Measurements from ENCODE around the gene SLC25A18.

DNA sequence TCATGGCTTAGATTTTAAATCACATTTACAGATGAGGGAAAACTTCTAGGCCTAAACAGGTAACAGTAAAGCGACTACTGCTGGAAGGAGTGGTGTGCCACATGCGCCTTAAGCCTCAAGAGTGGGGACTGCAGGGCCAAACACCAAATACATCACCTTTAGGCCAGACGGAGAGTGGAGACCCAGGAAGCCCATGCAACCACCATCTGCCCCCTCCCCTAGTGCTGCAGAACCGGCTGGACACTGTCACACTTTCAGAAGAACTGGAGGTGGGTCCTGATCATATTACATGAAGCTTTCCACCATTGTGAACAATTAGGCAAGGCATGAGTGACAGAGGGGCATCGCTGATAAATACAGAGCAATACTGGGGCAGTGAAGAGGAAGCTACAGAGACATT lies 28.9 kb downstream of the SLC25A18 start:
- TF ChIP-seq, protein P1, sequence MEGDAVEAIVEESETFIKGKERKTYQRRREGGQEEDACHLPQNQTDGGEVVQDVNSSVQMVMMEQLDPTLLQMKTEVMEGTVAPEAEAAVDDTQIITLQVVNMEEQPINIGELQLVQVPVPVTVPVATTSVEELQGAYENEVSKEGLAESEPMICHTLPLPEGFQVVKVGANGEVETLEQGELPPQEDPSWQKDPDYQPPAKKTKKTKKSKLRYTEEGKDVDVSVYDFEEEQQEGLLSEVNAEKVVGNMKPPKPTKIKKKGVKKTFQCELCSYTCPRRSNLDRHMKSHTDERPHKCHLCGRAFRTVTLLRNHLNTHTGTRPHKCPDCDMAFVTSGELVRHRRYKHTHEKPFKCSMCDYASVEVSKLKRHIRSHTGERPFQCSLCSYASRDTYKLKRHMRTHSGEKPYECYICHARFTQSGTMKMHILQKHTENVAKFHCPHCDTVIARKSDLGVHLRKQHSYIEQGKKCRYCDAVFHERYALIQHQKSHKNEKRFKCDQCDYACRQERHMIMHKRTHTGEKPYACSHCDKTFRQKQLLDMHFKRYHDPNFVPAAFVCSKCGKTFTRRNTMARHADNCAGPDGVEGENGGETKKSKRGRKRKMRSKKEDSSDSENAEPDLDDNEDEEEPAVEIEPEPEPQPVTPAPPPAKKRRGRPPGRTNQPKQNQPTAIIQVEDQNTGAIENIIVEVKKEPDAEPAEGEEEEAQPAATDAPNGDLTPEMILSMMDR (IDR thresholded peaks at IDR 0.05), result no peak
- TF ChIP-seq POLR2A (IDR thresholded peaks at IDR 0.05), result no peak
- no peak for TF ChIP-seq POLR2AphosphoS5 (IDR thresholded peaks at IDR 0.05)

Measured in prostate gland (tissue), 2 donors.